ENCODE data around the gene FEM1A.

DNA sequence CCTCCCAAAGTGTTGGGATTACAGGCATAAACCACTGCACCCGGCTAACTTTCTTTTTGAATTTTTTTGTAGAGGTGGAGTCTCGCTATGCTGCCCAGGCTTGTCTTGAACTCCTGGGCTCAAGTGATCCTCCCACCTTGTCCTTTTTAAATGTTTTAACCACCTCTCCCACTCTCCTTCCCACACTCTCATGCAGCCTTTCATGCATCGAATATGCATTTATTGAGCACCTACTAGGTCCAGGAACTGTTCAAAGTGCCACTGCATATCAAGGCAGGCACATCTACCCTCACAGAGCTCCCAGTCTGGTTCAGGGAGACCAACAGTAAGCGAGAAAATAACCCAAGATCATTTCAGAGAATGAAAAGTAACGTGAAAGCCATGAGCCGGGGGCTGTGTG lies 38.8 kb downstream of the FEM1A start:
- no peak for TF ChIP-seq EP300 (IDR thresholded peaks at IDR 0.05; ENCODE audit: borderline replicate concordance in 1 of 2, low read depth in 1 of 2, low read length in 1 of 2)
- no peak for TF ChIP-seq RFX5 (IDR thresholded peaks at IDR 0.05; ENCODE audit: low read length)
- TF ChIP-seq NRF1 (IDR thresholded peaks at IDR 0.05; ENCODE audit: low read depth, low read length): no peak
- TF ChIP-seq, protein P1, sequence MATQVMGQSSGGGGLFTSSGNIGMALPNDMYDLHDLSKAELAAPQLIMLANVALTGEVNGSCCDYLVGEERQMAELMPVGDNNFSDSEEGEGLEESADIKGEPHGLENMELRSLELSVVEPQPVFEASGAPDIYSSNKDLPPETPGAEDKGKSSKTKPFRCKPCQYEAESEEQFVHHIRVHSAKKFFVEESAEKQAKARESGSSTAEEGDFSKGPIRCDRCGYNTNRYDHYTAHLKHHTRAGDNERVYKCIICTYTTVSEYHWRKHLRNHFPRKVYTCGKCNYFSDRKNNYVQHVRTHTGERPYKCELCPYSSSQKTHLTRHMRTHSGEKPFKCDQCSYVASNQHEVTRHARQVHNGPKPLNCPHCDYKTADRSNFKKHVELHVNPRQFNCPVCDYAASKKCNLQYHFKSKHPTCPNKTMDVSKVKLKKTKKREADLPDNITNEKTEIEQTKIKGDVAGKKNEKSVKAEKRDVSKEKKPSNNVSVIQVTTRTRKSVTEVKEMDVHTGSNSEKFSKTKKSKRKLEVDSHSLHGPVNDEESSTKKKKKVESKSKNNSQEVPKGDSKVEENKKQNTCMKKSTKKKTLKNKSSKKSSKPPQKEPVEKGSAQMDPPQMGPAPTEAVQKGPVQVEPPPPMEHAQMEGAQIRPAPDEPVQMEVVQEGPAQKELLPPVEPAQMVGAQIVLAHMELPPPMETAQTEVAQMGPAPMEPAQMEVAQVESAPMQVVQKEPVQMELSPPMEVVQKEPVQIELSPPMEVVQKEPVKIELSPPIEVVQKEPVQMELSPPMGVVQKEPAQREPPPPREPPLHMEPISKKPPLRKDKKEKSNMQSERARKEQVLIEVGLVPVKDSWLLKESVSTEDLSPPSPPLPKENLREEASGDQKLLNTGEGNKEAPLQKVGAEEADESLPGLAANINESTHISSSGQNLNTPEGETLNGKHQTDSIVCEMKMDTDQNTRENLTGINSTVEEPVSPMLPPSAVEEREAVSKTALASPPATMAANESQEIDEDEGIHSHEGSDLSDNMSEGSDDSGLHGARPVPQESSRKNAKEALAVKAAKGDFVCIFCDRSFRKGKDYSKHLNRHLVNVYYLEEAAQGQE (IDR thresholded peaks at IDR 0.05; ENCODE audit: low read depth, low read length): no peak
- TF ChIP-seq, protein P2, sequence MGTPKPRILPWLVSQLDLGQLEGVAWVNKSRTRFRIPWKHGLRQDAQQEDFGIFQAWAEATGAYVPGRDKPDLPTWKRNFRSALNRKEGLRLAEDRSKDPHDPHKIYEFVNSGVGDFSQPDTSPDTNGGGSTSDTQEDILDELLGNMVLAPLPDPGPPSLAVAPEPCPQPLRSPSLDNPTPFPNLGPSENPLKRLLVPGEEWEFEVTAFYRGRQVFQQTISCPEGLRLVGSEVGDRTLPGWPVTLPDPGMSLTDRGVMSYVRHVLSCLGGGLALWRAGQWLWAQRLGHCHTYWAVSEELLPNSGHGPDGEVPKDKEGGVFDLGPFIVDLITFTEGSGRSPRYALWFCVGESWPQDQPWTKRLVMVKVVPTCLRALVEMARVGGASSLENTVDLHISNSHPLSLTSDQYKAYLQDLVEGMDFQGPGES (IDR thresholded peaks at IDR 0.05; ENCODE audit: low read depth, low read length): no peak
- TF ChIP-seq SMC3 (IDR thresholded peaks at IDR 0.05; ENCODE audit: low read depth, low read length): no peak

All from SK-N-SH (cell line).